ENCODE data around the gene C4A.
"Not testable (repeated sequence)": the region's sequence is repeated elsewhere in the genome, so short reads cannot be mapped to it uniquely, and the experiment has no call there.

Gene C4A

DNA sequence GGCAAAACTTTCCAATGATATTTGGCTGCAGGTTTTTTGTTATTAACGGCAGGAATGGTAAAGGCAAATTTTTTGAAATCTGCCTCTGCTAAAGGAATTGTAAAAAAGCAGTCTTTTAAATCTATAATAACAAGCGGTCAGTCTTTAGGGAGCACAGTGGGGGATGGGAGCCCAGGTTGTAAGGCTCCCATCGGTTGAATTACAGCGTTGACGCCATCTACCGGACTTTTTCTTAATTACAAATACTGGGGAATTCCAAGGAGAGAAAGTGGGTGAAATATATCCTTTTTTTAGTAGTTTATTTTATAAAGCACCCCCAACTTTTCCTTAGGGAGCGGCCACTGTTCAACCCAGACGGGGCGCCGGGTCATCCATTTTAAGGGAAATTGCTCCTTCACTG is 7.5 kb downstream of the C4A start:
- DNase-seq = not testable (repeated sequence)

DNA sequence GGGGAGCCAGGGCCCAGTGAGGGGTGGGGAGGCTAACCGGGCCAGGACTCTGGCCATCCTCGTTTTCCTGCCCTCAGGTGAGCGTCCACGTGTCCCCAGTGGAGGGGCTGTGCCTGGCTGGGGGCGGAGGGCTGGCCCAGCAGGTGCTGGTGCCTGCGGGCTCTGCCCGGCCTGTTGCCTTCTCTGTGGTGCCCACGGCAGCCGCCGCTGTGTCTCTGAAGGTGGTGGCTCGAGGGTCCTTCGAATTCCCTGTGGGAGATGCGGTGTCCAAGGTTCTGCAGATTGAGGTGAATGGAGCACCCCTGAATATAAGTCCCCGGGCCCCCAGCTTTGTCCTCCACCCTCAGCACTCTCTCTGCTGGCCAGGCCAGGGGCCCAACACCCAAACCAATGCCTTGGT is 12.6 kb downstream of the C4A start:
- DNase-seq = not testable (repeated sequence)

DNA sequence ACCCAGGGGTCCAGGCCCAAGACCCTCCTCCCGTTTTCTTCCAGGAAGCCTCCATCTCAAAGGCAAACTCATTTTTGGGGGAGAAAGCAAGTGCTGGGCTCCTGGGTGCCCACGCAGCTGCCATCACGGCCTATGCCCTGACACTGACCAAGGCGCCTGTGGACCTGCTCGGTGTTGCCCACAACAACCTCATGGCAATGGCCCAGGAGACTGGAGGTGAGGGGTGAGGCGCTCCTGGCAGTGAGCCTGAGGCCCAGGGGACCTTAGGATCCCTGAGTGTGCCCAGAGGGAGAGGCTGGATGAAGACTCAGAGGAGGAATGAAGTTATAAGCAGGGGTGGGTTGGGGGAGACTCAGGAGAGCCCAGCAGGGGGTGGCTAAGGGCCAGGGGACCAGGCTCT is 14.5 kb downstream of the C4A start:
- not testable (repeated sequence) for DNase-seq

DNA sequence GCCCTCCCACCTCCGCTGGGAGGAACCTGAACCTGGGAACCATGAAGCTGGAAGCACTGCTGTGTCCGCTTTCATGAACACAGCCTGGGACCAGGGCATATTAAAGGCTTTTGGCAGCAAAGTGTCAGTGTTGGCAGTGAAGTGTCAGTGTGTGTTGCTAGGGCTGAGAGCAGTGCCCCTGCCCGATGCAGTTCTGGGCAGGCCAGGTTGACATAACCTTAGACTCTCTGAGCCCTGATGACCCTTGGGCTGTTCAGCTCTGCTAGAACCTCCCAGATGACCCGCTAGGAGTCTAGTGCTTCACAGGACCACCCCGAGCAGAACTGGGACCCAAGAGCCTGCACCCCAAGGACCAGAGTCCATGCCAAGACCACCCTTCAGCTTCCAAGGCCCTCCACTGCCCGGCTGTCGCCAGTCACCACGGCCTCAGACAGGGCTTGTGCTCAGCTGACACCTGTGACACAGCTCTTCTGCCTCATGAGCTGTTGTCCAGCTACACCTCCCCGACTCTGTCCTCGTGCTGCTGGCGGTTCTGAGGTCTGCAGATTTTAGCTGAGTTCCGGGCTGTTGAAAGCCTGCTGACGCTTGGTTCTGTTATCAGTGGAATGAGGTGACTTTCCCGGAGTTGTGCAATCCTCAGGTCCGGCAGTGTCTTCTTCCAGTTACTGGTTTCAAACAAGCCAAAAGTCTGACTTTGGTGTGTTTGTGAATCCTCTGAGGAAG is 20.9 kb downstream of the C4A start:
- not testable (repeated sequence) for DNase-seq

DNA sequence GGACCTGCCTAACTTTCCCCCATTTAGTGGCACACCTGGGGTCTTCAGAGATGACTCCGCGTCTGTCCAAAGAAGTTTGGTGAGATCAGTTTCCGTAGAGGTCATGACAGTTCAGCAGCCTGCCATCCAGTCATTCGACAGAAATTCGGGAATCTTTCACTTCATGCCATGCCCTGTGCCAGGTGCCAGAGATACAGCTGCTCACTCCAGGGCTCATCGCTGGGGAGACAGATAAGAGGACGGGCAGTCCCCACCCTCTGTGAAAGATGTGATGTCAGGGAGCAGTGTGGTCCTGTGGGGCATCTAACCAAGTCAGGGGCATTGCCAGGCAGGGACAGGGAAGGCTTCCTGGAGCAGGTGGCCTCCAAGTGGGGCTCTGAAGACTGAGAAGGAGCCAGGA is 21.4 kb downstream of the C4A start:
- not testable (repeated sequence) for DNase-seq

DNA sequence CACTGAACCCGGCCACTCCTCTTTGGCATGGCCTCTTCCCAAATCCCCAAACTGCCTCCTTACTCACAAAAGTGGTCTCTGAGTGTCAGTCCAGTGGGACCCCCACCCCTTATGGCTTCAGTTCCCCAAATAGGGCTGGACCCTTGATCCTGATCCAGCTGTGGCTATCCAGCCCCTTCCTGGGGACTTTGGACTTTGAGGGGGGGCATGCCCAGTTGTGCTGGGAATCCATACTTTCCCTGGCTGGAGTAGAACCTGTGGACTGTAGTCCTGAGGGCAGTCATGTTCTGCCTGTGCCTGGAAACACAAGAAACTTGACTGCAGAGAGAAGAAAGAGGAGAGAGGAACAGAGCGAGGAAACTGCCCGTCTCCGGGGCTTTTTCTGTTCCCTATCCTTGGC is 22.5 kb downstream of the C4A start:
- DNase-seq = not testable (repeated sequence)

DNA sequence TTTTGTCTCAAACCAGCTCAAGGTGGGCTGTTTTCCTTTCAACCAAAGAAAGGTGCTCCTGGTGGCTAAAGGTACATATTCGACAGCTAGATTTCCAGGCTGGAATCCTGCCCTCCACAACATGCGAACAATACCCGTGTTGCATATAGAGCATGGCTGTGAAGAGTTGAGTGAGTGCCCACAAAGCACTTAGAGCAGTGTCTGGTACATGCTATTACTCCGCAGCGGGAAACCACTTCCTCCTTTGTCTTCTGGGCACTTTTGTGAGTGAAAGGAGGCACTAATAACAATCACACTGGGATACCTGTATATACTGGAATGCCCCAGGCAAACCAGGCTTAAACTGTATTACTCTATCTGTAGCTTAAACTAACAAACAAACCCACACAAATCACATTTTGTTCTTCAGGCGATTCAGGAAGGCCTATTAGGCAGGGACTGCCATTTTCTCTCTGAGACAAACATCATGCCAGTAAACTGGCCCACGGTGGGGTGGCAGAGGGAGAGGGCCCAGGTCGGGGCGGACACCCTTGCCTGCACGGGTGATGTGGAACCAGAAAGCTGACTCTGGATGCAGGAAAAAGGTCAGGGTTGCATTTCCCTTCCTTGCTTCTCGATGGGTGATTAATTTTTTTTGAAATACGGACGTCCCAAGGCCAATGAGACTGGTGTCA is 23.1 kb downstream of the C4A start:
- DNase-seq = not testable (repeated sequence)

DNA sequence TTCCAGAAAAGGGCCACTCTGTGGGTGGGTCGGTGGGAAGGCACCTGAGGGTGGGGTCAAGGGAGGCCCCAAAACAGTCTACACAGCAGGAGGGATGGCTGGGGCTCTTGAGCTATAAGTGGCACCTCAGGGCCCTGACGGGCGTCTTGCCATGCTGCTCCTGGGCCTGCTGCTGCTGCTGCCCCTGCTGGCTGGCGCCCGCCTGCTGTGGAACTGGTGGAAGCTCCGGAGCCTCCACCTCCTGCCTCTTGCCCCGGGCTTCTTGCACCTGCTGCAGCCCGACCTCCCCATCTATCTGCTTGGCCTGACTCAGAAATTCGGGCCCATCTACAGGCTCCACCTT is 23.7 kb downstream of the C4A start:
- DNase-seq = not testable (repeated sequence)

DNA sequence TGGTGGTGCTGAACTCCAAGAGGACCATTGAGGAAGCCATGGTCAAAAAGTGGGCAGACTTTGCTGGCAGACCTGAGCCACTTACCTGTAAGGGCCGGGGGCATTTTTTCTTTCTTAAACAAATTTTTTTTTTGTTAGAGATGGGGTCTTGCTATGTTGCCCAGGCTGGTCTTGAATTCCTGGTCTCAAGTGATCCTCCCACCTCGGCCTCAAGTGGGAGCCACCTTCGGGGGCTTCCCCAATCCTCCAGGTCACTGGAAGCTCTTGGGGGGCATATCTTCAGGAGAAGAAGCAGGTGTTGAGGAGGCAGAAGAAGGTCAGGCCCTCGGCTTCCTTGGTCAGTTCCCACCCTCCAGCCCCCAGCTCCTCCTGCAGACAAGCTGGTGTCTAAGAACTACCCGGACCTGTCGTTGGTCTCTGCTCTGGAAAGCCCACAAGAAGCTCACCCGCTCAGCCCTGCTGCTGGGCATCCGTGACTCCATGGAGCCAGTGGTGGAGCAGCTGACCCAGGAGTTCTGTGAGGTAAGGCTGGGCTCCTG is 24.2 kb downstream of the C4A start:
- not testable (repeated sequence) for DNase-seq

DNA sequence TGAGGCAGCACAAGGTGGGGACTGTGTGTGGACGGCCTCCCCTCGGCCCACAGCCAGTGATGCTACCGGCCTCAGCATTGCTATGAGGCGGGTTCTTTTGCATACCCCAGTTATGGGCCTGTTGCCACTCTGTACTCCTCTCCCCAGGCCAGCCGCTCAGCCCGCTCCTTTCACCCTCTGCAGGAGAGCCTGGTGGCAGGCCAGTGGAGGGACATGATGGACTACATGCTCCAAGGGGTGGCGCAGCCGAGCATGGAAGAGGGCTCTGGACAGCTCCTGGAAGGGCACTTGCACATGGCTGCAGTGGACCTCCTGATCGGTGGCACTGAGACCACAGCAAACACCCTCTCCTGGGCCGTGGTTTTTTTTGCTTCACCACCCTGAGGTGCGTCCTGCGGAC is 25.2 kb downstream of the C4A start:
- DNase-seq = not testable (repeated sequence)

DNA sequence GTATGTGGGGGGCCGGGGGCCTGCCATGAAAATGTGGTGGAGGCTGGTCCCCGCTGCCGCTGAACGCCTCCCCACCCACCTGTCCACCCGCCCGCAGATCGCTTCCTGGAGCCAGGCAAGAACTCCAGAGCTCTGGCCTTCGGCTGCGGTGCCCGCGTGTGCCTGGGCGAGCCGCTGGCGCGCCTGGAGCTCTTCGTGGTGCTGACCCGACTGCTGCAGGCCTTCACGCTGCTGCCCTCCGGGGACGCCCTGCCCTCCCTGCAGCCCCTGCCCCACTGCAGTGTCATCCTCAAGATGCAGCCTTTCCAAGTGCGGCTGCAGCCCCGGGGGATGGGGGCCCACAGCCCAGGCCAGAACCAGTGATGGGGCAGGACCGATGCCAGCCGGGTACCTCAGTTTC is 26.2 kb downstream of the C4A start:
- not testable (repeated sequence) for DNase-seq

DNA sequence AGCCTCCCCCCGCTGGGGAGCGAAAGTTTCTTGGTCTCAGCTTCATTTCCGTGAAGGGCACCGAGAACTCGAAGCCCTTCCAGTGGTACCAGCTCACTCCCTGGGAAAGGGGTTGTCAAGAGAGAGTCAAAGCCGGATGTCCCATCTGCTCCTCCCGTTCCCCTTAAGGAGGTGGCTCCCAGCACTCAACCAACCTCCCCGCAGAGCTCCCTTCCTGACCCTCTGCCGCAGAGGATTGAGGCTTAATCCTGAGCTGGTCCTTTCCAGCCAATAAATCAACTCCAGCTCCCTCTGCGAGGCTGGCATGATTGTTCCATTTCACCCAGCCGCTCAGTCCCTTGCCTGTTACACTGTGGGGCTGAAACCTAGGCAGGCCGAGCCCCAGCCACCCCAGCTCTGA is 26.8 kb downstream of the C4A start:
- not testable (repeated sequence) for DNase-seq

DNA sequence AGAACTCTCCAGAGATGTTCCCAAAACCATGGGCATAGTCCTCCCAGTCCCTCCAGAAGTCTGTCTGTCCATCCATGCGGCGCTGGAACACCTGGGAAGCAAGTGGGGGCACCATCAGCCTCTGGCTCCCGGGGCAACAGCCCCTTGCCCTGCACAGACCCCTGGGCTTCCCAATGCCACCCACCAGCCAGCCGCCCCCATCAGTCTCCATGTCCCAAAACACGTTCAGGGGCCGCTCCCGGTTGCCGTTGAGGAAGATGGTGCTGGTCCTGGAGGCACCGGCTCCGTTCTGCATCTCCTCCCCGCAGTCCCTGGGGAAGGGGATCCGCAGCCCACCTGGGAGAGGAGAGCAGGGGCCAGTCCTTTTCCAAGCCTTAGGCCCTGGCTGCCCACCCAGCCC is 27.7 kb downstream of the C4A start:
- DNase-seq = not testable (repeated sequence)

DNA sequence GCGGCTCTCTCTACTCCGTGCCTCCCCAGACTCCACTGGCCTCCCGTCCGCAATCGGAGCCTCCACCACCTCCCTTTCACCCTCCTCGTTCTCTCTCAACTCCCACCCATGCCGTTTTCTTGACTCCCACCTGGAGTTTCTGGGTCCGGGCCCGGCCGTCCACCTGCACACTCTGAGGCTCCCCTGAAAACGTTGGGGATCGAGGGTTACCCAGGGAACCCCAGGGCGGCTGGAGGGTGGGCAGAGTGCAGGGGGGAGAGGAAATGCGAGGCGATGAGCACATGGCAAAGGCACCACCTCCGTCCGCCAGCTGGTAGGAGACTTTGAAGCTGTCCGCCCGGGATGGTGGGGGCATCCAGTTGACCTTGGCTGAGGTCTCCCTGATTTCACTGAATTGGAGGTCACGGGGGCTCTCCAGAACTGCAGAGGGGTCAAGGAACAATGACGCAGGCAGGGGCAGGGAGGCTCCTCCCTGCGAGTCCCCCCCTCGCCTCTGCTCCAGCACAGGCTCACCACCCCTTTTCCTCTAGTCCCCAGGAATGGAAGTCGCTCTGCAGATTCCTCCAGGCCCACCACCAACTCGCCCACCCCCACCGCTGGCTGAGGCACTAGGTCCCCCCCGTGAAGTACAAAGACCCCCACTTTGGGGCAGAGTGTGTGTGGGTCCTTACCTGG is 29.1 kb downstream of the C4A start:
- not testable (repeated sequence) for DNase-seq

DNA sequence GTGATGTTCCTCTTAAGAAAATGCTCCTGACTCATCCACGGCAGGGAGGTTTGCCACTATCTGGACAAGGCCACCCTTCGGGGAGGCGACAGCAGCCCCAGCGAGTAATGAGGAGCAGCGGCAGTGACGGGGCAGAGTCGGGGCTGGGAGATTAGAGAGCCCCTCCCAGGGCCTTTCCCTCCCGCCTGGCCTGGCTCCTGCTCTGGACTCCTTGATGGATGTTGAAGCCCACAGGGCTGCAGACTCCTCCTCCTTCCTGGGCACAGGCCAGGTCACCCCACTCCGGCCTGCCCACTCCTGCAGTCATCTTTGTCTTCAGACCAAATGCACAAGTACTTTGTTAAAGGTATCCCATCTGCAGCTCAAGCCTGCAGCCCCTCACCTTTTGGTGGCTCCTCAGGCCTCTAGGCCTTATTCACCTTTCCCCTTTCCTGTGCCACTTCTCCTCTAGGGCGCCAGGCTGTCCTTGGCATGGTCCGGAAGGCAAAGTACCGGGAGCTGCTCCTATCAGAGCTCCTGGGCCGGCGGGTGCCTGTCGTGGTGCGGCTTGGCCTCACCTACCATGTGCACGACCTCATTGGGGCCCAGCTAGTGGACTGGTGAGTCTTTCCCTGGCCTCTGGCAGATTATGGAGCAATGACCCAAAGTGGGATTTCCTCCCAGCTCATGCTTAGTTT is 31.2 kb downstream of the C4A start:
- not testable (repeated sequence) for DNase-seq

DNA sequence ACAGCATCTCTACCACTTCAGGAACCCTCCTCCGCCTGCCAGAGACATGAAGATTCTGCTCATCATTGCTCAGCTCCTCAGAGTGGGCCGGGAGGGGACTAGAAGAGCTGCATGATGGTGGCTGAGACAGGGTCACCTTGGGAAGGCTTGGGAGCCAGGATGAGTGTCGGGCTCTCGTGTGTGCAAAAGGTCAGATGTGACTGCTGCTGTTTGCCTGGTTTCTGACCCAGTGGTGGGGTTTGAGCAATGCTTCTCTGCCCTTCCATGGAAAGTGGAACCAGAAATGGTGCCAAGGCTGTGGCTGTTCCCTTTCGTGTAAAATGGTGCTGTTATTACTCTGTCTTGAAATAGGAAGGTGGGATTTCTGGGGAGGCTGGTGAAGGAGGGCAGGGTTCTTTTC is 31.9 kb downstream of the C4A start:
- DNase-seq = not testable (repeated sequence)

DNA sequence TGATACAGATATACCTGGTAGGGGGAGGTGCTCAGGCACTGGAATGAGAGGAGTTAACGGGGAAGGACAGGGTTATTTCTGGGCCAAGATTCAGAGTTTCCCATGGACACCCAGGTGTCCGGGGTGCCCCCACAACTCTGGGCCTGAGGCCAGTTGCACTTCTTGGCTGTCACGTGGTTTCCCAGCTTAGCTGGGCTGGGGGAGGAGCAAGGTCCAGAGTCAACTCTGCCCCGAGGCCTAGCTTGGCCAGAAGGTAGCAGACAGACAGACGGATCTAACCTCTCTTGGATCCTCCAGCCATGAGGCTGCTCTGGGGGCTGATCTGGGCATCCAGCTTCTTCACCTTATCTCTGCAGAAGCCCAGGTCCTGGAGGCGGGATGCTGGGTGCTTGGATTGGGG is 32.7 kb downstream of the C4A start, which contains the start of gene C4B:
Gene C4B (plus strand): TSS at position 249 of the 400 bp plus-strand sequence. CDS start 51 bp downstream, at position 300.
- not testable (repeated sequence) for DNase-seq

DNA sequence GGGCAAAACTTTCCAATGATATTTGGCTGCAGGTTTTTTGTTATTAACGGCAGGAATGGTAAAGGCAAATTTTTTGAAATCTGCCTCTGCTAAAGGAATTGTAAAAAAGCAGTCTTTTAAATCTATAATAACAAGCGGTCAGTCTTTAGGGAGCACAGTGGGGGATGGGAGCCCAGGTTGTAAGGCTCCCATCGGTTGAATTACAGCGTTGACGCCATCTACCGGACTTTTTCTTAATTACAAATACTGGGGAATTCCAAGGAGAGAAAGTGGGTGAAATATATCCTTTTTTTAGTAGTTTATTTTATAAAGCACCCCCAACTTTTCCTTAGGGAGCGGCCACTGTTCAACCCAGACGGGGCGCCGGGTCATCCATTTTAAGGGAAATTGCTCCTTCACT is 40.2 kb downstream of the C4A start:
- DNase-seq = not testable (repeated sequence)

DNA sequence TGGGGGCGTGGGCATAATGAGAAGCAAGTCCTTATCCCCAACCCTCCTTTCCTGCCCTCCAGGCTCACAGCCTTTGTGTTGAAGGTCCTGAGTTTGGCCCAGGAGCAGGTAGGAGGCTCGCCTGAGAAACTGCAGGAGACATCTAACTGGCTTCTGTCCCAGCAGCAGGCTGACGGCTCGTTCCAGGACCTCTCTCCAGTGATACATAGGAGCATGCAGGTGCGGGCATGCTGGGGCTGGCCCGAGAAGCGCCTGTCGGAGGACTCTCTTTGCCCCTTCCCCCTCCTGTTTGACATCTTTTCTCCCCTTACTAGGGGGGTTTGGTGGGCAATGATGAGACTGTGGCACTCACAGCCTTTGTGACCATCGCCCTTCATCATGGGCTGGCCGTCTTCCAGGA is 46.8 kb downstream of the C4A start:
- DNase-seq = not testable (repeated sequence)

DNA sequence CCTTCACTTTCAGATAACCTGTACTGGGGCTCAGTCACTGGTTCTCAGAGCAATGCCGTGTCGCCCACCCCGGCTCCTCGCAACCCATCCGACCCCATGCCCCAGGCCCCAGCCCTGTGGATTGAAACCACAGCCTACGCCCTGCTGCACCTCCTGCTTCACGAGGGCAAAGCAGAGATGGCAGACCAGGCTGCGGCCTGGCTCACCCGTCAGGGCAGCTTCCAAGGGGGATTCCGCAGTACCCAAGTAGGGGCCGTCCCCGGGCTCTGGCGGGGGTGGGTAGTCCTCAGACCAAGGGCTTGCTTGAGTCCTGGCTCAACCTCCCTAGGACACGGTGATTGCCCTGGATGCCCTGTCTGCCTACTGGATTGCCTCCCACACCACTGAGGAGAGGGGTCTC is 47.7 kb downstream of the C4A start:
- not testable (repeated sequence) for DNase-seq

DNA sequence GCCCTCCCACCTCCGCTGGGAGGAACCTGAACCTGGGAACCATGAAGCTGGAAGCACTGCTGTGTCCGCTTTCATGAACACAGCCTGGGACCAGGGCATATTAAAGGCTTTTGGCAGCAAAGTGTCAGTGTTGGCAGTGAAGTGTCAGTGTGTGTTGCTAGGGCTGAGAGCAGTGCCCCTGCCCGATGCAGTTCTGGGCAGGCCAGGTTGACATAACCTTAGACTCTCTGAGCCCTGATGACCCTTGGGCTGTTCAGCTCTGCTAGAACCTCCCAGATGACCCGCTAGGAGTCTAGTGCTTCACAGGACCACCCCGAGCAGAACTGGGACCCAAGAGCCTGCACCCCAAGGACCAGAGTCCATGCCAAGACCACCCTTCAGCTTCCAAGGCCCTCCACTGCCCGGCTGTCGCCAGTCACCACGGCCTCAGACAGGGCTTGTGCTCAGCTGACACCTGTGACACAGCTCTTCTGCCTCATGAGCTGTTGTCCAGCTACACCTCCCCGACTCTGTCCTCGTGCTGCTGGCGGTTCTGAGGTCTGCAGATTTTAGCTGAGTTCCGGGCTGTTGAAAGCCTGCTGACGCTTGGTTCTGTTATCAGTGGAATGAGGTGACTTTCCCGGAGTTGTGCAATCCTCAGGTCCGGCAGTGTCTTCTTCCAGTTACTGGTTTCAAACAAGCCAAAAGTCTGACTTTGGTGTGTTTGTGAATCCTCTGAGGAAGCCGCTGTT is 53.6 kb downstream of the C4A start:
- DNase-seq = not testable (repeated sequence)

DNA sequence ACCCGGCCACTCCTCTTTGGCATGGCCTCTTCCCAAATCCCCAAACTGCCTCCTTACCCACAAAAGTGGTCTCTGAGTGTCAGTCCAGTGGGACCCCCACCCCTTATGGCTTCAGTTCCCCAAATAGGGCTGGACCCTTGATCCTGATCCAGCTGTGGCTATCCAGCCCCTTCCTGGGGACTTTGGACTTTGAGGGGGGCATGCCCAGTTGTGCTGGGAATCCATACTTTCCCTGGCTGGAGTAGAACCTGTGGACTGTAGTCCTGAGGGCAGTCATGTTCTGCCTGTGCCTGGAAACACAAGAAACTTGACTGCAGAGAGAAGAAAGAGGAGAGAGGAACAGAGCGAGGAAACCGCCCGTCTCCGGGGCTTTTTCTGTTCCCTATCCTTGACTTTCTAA is 55.3 kb downstream of the C4A start:
- not testable (repeated sequence) for DNase-seq
